Subcutaneous adipose tissue (tissue), 4 donors: ENCODE measurements around the gene PCNX2. TPM values are rescaled to one million over a fixed set of nuclear protein-coding genes. Genes with fewer than 3 reads are reported as not detected.

ENCODE experiments used
- CTCF ChIP-seq: fragments of 450-650 bp; IDR thresholded peaks from one replicate; pipeline ENCODE4 v1.5.1; 2016; ENCODE audit warnings: low read depth, mild to moderate bottlenecking, control low read depth, antibody characterized with exemption, moderate library complexity
- total RNA-seq, 4 donors: library from RNA; depleted of rRNA; stranded (reverse); fragments of >200 nt; gene quantifications; one replicate each; pipeline ENCODE4 v1.1.0, GENCODE V29; 2016

The PCNX2 gene
- total RNA-seq, 4 donors from 2014 or later, result 13.0 to 33.1 (median 18.4) TPM

- no peak for TF ChIP-seq CTCF
Measured at GRCh38 chr1:233113009-233113879, 182.3 kb downstream of the PCNX2 start.

- TF ChIP-seq CTCF, result no peak
Measured at GRCh38 chr1:233112186-233113008, 183.1 kb downstream of the PCNX2 start.

GRCh38 chr1:233111731-233112130 lies 183.8 kb downstream of the PCNX2 start:
- no peak for TF ChIP-seq CTCF

GRCh38 chr1:233109096-233109495 lies 186.4 kb downstream of the PCNX2 start:
- TF ChIP-seq CTCF, result no peak

GRCh38 chr1:233107130-233107660 lies 188.3 kb downstream of the PCNX2 start:
- no peak for TF ChIP-seq CTCF

- no peak for TF ChIP-seq CTCF
Measured at GRCh38 chr1:233105225-233105624, 190.3 kb downstream of the PCNX2 start.

GRCh38 chr1:233102341-233102740 lies 193.2 kb downstream of the PCNX2 start:
- no peak for TF ChIP-seq CTCF
